Right cardiac atrium (tissue), 5 donors: ENCODE measurements around the gene MACROD2. TPM values are rescaled to one million over a fixed set of nuclear protein-coding genes. Genes with fewer than 3 reads are reported as not detected.

Experiments
- ATAC-seq, 2 donors: fragments of 200-7000 bp; cut with Tn5 transposase; one replicate each; pipeline versions ENCODE4 v1.8.0 to v1.9.1; 2020; ENCODE audit warnings: moderate library complexity in 2 of 2, mild to moderate bottlenecking in 1 of 2
- DNase-seq, 3 donors: peaks; one replicate each; pipeline ENCODE4 v3.0.0-alpha.2; 2020
- H3K27ac ChIP-seq: one replicate; pipeline ENCODE4 v1.5.1; 2013; ENCODE audit warnings: mild to moderate bottlenecking, low read length, control low read depth, moderate library complexity
- H3K27me3 ChIP-seq: one replicate; pipeline ENCODE4 v1.6.1; 2013; ENCODE audit not compliant: control insufficient read depth, insufficient read depth
- H3K4me1 ChIP-seq: one replicate; pipeline ENCODE4 v1.6.1; 2013; ENCODE audit warnings: low read length; ENCODE audit not compliant: control insufficient read depth, insufficient read depth
- H3K4me3 ChIP-seq: one replicate; pipeline ENCODE4 v1.5.1; 2013; ENCODE audit warnings: low read length, control low read depth
- H3K9me3 ChIP-seq: one replicate; pipeline ENCODE4 v1.6.1; 2013; ENCODE audit warnings: low read length; ENCODE audit not compliant: control insufficient read depth
- WGBS: extraction: QIAGEN DNeasy Blood & Tissue Kit; methylation state at CpG from one replicate; pipeline ENCODE4 v1.1.7; 2013; 5-methylcytosine and 5-hydroxymethylcytosine counted together
- intact Hi-C, 4 donors: fragments of 100-400 bp; cut with DNase I; formaldehyde crosslinking; loops; one replicate each; pipeline versions ENCODE4 v1.11.0 to v1.14.0; 2022 to 2023
- polyA plus RNA-seq: library from polyadenylated mRNA; stranded (reverse); fragments of 200-250 nt; gene quantifications from one replicate; pipeline ENCODE4 v1.2.3, GENCODE V29; 2013
- total RNA-seq, 4 donors: library from RNA; stranded (reverse); fragmentation: NEBNext Ultra II Directional; extraction: Animal tissue kit (Norgen Biotek cat#: 25700); gene quantifications; one replicate each; pipeline ENCODE4 v1.2.1, GENCODE V29; 2021
- donor health status: healthy with polysubstance abuse.
- donor health status: DM: no; HTN: yes; CAD: no.
- donor health status: DM: no; HTN: no; CAD: no.
- donor health status: DM: no; HTN: yes; CAD: no; lungs with severe emphysema.
- donor health status: DM: yes; HTN: yes; CAD: no.

The MACROD2 gene
- total and polyA plus RNA-seq, 5 donors: 0.61 to 4.4 (median 2.4) TPM

DNA sequence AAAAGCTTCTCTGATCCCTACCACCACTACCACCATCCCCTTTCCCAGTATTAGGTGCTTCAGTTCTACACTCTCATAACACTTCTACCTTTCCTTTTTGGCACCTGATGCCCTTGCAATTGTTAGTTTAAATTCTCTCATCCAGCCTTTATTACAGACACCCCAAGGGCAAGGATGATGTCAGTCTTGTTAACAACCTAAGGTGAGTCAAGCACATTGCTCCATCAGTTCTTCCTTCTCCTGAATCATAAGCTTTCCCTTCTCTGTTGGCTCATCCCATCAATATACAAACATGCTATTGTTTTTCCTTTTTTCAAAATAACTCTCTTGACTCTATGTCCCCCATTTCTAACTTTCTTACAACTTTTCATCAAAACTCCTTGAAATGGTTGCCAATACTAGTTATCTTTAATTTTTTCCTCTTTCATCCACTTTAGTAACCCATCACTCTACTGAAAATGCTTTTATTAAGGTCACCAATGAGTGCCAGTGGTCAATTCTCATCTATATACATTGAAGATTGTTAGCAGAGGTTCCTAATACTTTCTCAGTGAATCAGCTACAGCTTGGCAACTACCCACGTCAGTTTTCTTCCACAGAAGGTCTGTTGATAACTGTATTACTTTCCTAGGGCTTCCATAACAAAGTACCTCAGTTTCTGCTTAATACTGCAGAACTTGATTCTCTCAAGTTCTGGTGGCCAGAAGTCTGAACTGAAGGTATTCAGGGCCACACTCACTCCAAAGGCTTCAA lies 439.2 kb downstream of the MACROD2 start:
- DNase-seq (no peak), ATAC-seq (no peak)
- H3K27me3 ChIP-seq: no peaks in the 10 kb centered on the region
- WGBS: 40% methylated on average over 1 of the region's 1 CpG
- H3K27ac ChIP-seq: no peak overlapping the region
- intact Hi-C loops: no loop called here
- H3K4me3 ChIP-seq: no peak overlapping the region
- H3K9me3 ChIP-seq: no peaks in the 10 kb centered on the region
- H3K4me1 ChIP-seq: no peaks in the 10 kb centered on the region

DNA sequence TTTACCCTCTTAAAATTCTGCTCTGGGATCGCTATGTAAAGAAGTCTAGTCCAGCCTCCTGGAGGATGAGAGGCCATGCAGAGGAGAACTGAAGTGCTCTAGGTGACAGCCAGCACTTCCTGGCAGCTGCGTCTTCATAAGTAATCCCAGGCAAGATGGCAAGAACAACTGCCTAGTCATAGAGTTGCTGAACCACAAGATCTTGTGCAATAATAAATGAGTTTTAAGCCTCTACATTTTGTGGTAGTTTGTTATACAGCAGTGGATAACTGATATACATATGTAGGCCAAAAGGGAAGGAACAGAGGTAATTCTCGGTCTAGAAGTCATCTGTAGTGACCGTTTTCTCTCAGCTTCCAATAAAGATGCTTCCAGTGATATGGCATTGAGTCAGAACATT lies 445.9 kb downstream of the MACROD2 start:
- WGBS: 73% methylated on average over 4 of the region's 4 CpGs
- DNase-seq: no peak
- Histone ChIP-seq H3K4me3 (no peak overlapping the region), H3K4me1 (no peaks in the 10 kb centered on the region), H3K9me3 (no peaks in the 10 kb centered on the region), H3K27ac (no peak overlapping the region), H3K27me3 (no peaks in the 10 kb centered on the region)
- no peak for ATAC-seq
- intact Hi-C loops: loop anchor here in 1 of 4 donors (10.0 kb wide), 1 partner anchor 56 kb away; no protein-coding TSS in a partner anchor

DNA sequence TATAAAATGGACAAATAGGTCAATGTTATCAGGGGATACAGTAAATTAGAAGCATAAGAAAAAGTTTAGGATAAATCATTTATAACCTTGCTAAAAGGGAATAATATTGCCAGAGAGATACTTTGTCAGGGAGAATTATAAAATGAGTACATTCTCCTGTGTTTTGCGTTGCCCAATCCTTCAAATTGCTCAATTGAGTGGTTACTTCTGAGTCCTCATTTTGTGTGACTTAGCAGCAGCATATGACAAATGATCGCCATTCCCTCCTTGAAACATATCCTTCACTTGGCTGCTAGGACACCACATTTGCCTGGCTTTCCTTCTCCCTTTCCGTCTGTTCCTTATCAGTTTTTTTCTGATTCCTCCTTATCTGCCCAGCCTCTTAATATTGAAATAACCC lies 448.8 kb downstream of the MACROD2 start:
- WGBS: 52% methylated on average over 3 of the region's 3 CpGs
- intact Hi-C loops: loop anchor here in 1 of 4 donors (10.0 kb wide), 1 partner anchor 59 kb away; no protein-coding TSS in a partner anchor
- no peak for ATAC-seq

DNA sequence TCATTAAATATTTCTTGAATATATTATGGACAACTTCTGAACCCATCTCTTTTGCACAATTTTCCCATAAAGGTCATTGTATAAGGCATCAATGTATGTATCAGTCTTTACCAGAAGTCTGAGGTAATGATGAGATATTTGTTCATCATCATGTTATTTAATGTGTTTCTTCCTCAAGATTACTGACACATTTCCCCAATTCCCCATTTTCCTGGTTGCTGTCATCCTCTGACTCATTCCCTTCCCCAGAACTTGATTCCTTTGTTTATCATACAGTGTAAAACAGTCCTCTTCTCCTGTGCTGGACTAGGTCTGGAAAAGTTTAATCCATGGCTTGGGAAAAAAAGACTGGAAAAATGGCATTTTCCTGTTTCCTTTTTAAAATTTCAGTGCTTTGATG lies 450.0 kb downstream of the MACROD2 start:
- H3K4me1 ChIP-seq: no peaks in the 10 kb centered on the region
- DNase-seq (no peak), ATAC-seq (no peak)
- intact Hi-C loops: loop anchor here in 1 of 4 donors (10.0 kb wide), 1 partner anchor 61 kb away; no protein-coding TSS in a partner anchor
- H3K27ac ChIP-seq: no peak overlapping the region
- no peaks in the 10 kb centered on the region for H3K27me3 ChIP-seq
- no peaks in the 10 kb centered on the region for H3K9me3 ChIP-seq
- H3K4me3 ChIP-seq: no peak overlapping the region

More for the DNA sequence above, 448.8 kb downstream of the MACROD2 start:
- Histone ChIP-seq H3K27me3 (no peaks in the 10 kb centered on the region), H3K9me3 (no peaks in the 10 kb centered on the region), H3K4me1 (no peaks in the 10 kb centered on the region), H3K27ac (no peak overlapping the region), H3K4me3 (no peak overlapping the region)
- no peak for DNase-seq

DNA sequence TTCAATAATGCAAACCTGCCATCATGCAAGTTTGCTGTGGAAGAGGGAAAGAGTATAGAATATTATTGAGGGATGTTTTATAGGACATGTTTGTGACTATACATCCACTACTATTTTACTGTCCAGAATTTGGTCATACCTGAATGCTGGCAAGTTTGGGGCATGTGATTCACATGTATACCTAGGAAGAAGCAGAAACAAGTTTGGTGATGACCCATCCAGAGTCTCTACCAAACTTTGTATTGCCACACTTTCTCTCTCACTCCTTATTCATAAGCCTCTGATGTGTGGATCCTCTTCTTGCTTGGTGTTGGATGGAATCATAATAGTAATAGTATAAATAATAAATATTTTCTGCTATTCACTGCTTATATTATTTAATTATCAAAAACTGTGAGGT lies 450.6 kb downstream of the MACROD2 start:
- no peak for DNase-seq
- Histone ChIP-seq H3K27me3 (no peaks in the 10 kb centered on the region), H3K9me3 (no peaks in the 10 kb centered on the region), H3K4me3 (no peak overlapping the region), H3K4me1 (no peaks in the 10 kb centered on the region), H3K27ac (no peak overlapping the region)
- intact Hi-C loops: loop anchor here in 1 of 4 donors (10.0 kb wide), 1 partner anchor 61 kb away; no protein-coding TSS in a partner anchor
- ATAC-seq: no peak

DNA sequence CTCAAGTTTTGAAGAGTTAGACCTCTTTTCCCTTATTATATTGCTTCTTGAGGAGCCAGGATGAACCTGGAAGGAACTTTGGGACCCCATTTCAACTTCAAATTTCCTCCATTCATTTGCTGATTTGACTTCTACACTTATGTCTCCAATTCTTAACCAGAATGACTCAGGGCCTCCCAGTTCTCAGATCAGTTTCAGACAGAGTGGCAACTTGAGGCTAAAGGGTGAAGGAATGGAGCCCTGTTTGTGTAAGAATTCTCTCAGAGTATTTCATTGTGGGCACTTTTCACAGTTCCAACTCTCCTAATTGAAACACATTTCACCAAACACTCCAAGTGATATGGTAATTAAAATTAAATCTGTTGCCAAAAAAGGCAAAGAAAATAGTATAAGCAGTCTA lies 451.1 kb downstream of the MACROD2 start:
- Histone ChIP-seq H3K4me3 (no peak overlapping the region), H3K4me1 (no peaks in the 10 kb centered on the region), H3K27ac (no peak overlapping the region), H3K27me3 (no peaks in the 10 kb centered on the region), H3K9me3 (no peaks in the 10 kb centered on the region)
- ATAC-seq (no peak), DNase-seq (no peak)
- intact Hi-C loops: loop anchor here in 1 of 4 donors (10.0 kb wide), 1 partner anchor 62 kb away; no protein-coding TSS in a partner anchor

DNA sequence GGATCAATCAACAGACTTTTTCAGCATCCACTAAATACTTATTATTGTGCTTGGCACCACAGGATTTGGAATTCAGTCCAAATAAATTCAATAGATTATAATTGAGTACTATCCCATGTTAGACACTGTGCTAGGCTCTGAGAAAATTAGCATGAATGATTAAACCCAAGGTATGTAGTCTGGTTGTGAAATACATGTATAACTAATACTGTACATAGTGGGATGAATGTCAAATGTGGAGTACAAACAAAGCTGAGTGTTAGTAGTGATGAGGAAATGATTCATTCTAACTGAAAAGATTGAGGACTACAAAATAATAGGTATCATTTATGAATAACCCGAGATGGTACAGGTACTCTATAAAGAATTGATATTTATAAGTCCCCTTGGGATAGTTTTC lies 454.0 kb downstream of the MACROD2 start:
- WGBS: 75% methylated on average over 1 of the region's 1 CpG

DNA sequence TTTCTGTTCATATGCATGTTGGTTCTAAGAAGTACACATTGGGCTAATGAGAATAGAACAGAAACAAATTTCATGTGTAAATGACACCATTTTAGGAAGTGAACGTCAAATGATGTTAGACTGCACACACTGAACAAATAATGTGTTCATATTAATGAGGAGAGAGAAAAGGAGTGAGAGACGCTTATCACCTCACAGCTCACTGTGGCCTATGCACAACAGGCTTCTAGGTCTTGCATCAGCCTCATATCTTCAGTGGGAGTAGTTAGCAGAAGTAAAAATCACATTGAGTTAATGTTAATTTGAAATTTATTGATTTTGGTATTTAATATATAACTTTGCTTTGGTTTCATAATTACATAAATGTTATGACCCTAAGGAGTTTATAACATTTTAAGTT lies 454.9 kb downstream of the MACROD2 start:
- Histone ChIP-seq H3K4me1 (no peaks in the 10 kb centered on the region), H3K27ac (no peak overlapping the region), H3K4me3 (no peak overlapping the region), H3K9me3 (no peaks in the 10 kb centered on the region), H3K27me3 (no peaks in the 10 kb centered on the region)
- WGBS: 68% methylated on average over 2 of the region's 2 CpGs
- ATAC-seq (no peak), DNase-seq (no peak)
- intact Hi-C loops: no loop called here

More for the DNA sequence above, 454.0 kb downstream of the MACROD2 start:
- no peaks in the 10 kb centered on the region for H3K9me3 ChIP-seq
- ATAC-seq (no peak), DNase-seq (no peak)
- H3K27me3 ChIP-seq: no peaks in the 10 kb centered on the region
- H3K27ac ChIP-seq: no peak overlapping the region
- H3K4me3 ChIP-seq: no peak overlapping the region
- H3K4me1 ChIP-seq: no peaks in the 10 kb centered on the region
- intact Hi-C loops: loop anchor here in 1 of 4 donors (10.0 kb wide), 1 partner anchor 65 kb away; no protein-coding TSS in a partner anchor

DNA sequence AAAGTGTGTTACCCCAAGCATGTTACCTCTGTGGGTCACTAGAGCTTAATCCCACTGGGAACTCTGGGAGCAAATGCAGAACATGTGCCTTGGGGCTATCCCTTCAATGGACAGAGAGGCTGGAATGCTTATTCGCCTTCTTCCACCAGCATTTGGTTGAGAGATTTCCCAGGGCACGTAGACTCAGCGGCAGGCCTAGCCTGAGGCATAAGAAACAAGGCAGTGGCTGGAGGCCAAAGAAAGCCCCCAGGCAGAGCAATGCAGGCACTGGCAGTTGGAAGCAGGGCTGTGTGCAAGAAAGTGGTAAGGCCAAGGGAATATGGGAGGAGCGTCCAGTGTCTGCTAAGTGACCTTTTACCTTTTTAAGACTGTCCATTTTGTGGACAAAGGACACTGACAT lies 456.1 kb downstream of the MACROD2 start:
- Histone ChIP-seq H3K4me3 (no peak overlapping the region), H3K27me3 (no peaks in the 10 kb centered on the region), H3K4me1 (no peaks in the 10 kb centered on the region), H3K27ac (no peak overlapping the region), H3K9me3 (no peaks in the 10 kb centered on the region)
- ATAC-seq (no peak), DNase-seq (no peak)
- intact Hi-C loops: no loop called here
- 93% methylated on average over 4 of the region's 4 CpGs for WGBS

DNA sequence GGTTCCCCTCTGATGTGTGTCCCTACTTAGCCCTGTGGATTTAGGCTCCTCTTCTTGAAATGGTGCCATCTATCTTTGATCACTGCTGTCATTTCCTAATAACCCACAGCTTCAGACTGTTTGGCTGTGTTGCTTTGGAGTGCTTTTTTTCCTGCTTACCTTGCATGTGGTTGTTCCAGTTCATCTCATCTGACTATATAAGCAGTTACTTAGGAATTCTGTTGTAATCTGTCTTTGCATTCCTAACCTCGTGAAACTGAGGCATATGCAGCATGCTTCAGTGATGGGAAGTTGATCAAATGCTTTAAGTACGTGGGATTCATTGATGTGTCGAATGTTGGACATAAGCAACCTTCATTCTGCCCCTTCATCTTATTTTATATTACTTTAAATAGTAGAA lies 457.9 kb downstream of the MACROD2 start:
- intact Hi-C loops: no loop called here
- Histone ChIP-seq H3K4me3 (no peak overlapping the region), H3K27ac (no peak overlapping the region), H3K27me3 (no peaks in the 10 kb centered on the region), H3K9me3 (no peaks in the 10 kb centered on the region), H3K4me1 (no peaks in the 10 kb centered on the region)
- ATAC-seq: no peak
- WGBS: 63% methylated on average over 3 of the region's 3 CpGs
- no peak for DNase-seq

DNA sequence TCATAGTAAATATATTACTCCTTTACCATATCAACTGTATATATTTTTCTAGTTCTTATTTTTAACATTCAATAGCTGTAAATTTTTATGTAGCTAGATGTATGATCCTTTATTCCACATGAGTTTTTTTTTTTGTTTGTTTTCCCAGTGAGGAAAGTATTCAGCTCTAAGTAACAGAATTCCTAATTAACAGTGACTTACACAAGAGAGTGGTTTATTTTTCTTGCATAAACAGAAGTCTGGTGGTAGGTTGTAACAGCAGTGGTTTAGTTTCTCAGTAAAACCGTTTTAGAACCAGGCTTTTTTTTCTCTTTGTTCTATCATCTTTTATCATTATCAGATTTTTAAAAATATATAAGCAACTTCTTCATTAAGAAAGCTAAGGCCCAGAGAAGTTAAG lies 459.0 kb downstream of the MACROD2 start:
- DNase-seq (no peak), ATAC-seq (no peak)
- intact Hi-C loops: no loop called here
- H3K27me3 ChIP-seq: no peaks in the 10 kb centered on the region
- 57% methylated on average over 1 of the region's 1 CpG for WGBS
- H3K9me3 ChIP-seq: no peaks in the 10 kb centered on the region
- H3K27ac ChIP-seq: no peak overlapping the region
- H3K4me1 ChIP-seq: no peaks in the 10 kb centered on the region
- no peak overlapping the region for H3K4me3 ChIP-seq
